ENCODE results near the gene SPARC. TPM values are rescaled to one million over a fixed set of nuclear protein-coding genes. Genes with fewer than 3 reads are reported as not detected.
A peak's percentile ranks its signal among the peaks of the same experiment; 100 is the strongest.
"Not testable (repeated sequence)": the region's sequence is repeated elsewhere in the genome, so short reads cannot be mapped to it uniquely, and the experiment has no call there.

SPARC gene
- polyA plus RNA-seq, 1 donor = 935 TPM

DNA sequence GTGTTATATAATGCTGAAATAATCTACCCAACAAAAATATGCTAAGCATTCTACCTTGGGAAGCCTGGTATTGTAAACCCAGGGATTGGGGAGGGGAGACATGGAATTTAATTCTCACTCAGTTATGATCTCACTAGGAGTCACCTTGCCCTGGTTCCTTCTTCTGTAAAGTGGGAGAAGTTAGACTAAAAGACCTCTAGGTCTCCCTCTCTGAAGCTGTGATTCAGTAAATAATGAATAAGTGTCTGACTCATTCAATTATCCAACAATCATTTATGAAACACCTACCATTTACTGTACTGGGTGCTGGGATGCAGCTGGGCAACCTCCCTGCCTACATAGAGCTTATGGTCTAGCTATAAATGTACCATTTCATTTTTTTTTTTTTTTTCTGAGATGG lies 20.2 kb upstream of the SPARC start:
- Histone ChIP-seq H3K36me3 (ENCODE audit: control insufficient read depth, insufficient read depth, low read length) (no peaks in the 10 kb centered on the region), H3K27me3 (ENCODE audit: control insufficient read depth, insufficient read depth, low read length) (no peaks in the 10 kb centered on the region), H3K9me3 (ENCODE audit: control insufficient read depth, low read depth, low read length) (no peaks in the 10 kb centered on the region), H3K4me3 (ENCODE audit: low read length) (no peak overlapping the region), H3K27ac (ENCODE audit: low read length) (no peak overlapping the region), H3K4me1 (ENCODE audit: control insufficient read depth, insufficient read depth, low read length) (peaks cover 16% of the 10 kb centered on the region)
- DNase-seq = no peak

DNA sequence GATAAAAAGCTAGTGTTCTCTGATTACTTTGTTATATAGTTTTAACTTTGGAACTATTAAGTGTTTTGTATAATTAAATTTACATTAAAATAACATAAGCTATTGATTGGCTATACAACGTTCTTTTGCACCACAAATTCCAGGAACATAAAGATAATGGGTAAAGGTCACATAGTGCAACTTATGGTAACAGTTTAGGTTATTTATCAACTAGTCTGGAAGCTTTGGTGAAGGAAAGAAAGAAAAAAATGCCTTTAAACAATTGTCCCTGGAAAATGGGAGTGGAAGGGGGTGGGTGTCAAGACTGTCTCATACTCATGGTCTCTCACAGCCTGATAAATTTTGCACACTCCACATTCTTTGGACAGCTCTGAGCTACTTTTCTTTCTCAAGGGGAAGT lies 17.1 kb upstream of the SPARC start:
- no peak for DNase-seq
- H3K9me3 ChIP-seq (ENCODE audit: control insufficient read depth, low read depth, low read length) = no peaks in the 10 kb centered on the region
- H3K27ac ChIP-seq (ENCODE audit: low read length) = peak overlapping the region; percentile 38
- no peak overlapping the region for H3K4me3 ChIP-seq (ENCODE audit: low read length)
- H3K36me3 ChIP-seq (ENCODE audit: control insufficient read depth, insufficient read depth, low read length) = no peaks in the 10 kb centered on the region
- WGBS (ENCODE audit: insufficient coverage, low lambda C conversion rate) = 0% methylated on average over 1 of the region's 1 CpG
- H3K27me3 ChIP-seq (ENCODE audit: control insufficient read depth, insufficient read depth, low read length) = no peaks in the 10 kb centered on the region
- peaks cover 36% of the 10 kb centered on the region for H3K4me1 ChIP-seq (ENCODE audit: control insufficient read depth, insufficient read depth, low read length)

DNA sequence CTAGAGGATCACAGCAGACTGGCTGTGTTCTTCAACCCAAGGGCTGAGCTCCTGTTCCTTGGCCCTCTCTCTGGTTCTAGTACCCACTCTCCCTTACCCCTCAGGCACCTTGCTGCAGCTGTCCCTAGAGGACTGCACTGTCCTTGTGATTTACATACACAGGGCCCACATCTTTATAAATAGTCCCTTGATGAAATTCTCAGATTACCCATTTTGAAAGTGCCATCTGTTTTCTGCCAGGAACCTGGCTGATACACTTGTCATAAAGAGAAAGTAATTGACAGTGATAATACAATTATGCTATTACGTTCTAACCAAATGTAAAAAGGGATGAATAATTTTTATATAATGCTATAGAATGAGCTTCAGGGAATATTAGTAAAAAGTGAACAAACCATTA lies 16.5 kb upstream of the SPARC start:
- 22% methylated on average over 1 of the region's 1 CpG for WGBS (ENCODE audit: insufficient coverage, low lambda C conversion rate)
- Histone ChIP-seq H3K9me3 (ENCODE audit: control insufficient read depth, low read depth, low read length) (no peaks in the 10 kb centered on the region), H3K4me1 (ENCODE audit: control insufficient read depth, insufficient read depth, low read length) (peaks cover 41% of the 10 kb centered on the region), H3K4me3 (ENCODE audit: low read length) (no peak overlapping the region), H3K36me3 (ENCODE audit: control insufficient read depth, insufficient read depth, low read length) (no peaks in the 10 kb centered on the region), H3K27ac (ENCODE audit: low read length) (no peak overlapping the region), H3K27me3 (ENCODE audit: control insufficient read depth, insufficient read depth, low read length) (no peaks in the 10 kb centered on the region)
- no peak for DNase-seq

DNA sequence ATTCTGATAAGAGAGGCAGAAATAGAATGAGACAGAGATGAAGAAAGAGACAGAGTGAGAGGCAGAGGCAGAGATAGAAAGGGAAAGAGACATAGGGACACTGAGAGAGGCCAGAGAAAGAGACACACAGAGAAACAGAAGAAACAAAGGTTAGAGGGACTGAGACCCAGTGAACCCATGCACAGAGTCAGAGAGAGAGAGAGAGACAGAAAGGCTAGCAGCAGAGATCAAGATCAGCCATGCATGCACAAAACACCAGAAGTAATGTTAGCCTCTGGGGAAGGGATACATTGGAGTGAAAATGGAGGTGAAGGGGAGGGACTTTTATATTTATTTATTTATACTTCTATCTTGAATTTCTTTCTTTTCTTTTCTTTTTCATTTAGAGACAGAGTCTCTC lies 14.1 kb upstream of the SPARC start:
- no peak for DNase-seq
- H3K36me3 ChIP-seq (ENCODE audit: control insufficient read depth, insufficient read depth, low read length) = no peaks in the 10 kb centered on the region
- no peak overlapping the region for H3K4me3 ChIP-seq (ENCODE audit: low read length)
- H3K9me3 ChIP-seq (ENCODE audit: control insufficient read depth, low read depth, low read length) = no peaks in the 10 kb centered on the region
- no peaks in the 10 kb centered on the region for H3K27me3 ChIP-seq (ENCODE audit: control insufficient read depth, insufficient read depth, low read length)
- peak overlapping the region; percentile 95 for H3K27ac ChIP-seq (ENCODE audit: low read length)
- peaks cover 48% of the 10 kb centered on the region for H3K4me1 ChIP-seq (ENCODE audit: control insufficient read depth, insufficient read depth, low read length)

DNA sequence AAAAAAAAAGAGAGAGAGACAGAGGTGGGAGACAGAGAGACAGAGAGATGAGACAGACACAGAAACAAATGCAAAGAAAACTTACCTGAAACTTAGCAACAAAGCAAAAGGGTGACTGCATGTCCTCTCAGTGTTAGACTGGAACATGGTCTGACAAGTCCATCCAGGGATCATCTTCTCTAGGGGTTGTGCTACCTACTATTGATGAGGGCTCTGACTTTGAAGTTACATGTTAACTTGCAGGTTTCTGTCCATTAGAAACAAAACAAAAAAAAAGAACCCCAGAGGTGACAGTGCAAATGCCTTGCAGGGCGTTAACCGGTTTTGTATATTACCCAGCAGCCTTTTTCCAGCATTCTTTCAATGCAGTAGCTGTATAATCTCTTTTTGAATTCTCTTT lies 13.6 kb upstream of the SPARC start:
- no peak overlapping the region for H3K4me3 ChIP-seq (ENCODE audit: low read length)
- no peaks in the 10 kb centered on the region for H3K27me3 ChIP-seq (ENCODE audit: control insufficient read depth, insufficient read depth, low read length)
- 67% methylated on average over 2 of the region's 2 CpGs for WGBS (ENCODE audit: insufficient coverage, low lambda C conversion rate)
- no peaks in the 10 kb centered on the region for H3K9me3 ChIP-seq (ENCODE audit: control insufficient read depth, low read depth, low read length)
- H3K27ac ChIP-seq (ENCODE audit: low read length) = peak overlapping the region; percentile 95
- H3K4me1 ChIP-seq (ENCODE audit: control insufficient read depth, insufficient read depth, low read length) = peaks cover 49% of the 10 kb centered on the region
- DNase-seq = no peak
- no peaks in the 10 kb centered on the region for H3K36me3 ChIP-seq (ENCODE audit: control insufficient read depth, insufficient read depth, low read length)

DNA sequence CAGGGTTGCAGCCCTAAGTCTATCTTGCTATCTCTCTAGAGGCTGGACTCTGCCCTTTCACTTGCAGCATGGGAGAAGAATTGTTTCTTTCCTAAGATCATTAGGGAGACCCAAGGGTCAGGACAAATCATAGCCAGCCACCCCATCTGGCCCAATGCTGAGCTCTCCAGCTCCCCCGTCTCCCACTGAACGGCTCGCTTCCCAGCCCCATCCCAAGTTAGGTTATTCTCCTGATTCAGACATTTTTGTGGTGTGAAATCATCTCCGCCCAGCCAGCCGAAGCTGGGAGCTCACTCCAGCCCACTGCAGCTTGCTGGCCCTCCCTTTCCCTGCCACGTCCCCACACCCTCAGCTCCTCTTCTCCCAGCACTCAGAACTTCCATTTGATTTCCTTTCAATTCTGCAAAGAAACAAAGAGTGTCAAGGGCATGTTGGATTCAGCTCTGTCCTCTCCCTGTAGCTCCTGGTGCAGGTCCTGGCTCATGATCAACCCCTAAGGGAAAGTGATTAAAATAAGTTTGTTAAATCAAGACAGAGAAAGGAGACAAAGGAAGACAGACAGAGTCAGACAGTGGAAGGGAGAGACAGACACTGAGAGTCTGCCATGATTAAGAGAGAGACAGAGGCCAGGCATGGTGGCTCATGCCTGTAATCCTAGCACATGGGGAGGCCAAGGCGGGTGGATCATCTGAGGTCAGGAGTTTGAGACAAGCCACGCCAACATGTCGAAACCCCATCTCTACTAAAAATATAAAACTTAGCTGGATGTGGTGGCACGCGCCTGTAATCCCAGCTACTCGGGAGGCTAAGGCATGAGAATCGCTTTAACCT lies 12.6 kb upstream of the SPARC start:
- H3K4me1 ChIP-seq (ENCODE audit: control insufficient read depth, insufficient read depth, low read length) = peaks cover 47% of the 10 kb centered on the region
- H3K27me3 ChIP-seq (ENCODE audit: control insufficient read depth, insufficient read depth, low read length) = no peaks in the 10 kb centered on the region
- peak overlapping the region; percentile 95 for H3K27ac ChIP-seq (ENCODE audit: low read length)
- no peaks in the 10 kb centered on the region for H3K36me3 ChIP-seq (ENCODE audit: control insufficient read depth, insufficient read depth, low read length)
- DNase-seq = peak; percentile 74 to 90
- H3K4me3 ChIP-seq (ENCODE audit: low read length) = no peak overlapping the region
- H3K9me3 ChIP-seq (ENCODE audit: control insufficient read depth, low read depth, low read length) = no peaks in the 10 kb centered on the region
- no CpG with 5 or more reads among the region's 13 CpGs for WGBS (ENCODE audit: insufficient coverage, low lambda C conversion rate)

DNA sequence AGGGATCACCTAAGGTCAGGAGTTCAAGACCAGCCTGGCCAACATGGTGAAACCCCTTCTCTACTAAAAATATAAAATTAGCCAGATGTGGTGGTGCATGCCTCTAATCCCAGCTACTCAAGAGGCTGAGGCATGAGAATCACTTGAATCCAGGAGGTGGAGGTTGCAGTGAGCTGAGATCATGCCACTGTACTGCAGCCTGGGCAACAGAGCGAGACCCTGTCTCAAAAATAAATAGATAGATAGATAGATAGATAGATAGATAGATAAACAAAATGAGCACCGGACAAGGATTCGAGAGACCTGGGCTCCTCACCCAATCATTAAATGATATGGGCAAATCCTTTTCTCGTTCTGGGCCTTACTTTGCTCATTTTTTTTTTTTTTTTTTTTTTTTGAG lies 11.4 kb upstream of the SPARC start:
- not testable (repeated sequence) for H3K9me3 ChIP-seq (ENCODE audit: control insufficient read depth, low read depth, low read length); DNase-seq; H3K27me3 ChIP-seq (ENCODE audit: control insufficient read depth, insufficient read depth, low read length); H3K4me3 ChIP-seq (ENCODE audit: low read length); H3K36me3 ChIP-seq (ENCODE audit: control insufficient read depth, insufficient read depth, low read length)
- H3K4me1 ChIP-seq (ENCODE audit: control insufficient read depth, insufficient read depth, low read length) = peaks cover 39% of the 10 kb centered on the region
- WGBS (ENCODE audit: insufficient coverage, low lambda C conversion rate) = no CpG with 5 or more reads among the region's 4 CpGs
- H3K27ac ChIP-seq (ENCODE audit: low read length) = peak overlapping the region; percentile 95

DNA sequence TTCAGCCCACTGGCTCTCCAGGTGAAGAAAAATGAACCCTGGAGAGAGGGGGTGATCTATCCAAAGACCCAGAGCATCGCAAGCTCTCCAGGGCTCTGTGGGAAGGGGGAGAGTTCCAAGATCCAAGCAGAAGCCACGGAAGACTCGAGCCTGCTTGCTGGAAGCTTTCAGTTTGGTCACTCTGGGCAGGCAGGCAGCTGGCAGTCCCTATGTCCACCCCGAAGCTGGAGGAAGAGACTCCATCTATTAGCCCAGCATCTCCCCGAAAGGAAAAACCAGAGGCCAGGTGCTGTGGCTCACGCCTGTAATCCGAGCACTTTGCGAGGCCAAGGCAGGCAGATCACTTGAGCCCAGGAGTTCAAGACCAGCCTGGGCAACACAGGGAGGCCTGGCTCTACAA lies 10.7 kb upstream of the SPARC start:
- WGBS (ENCODE audit: insufficient coverage, low lambda C conversion rate) = no CpG with 5 or more reads among the region's 8 CpGs
- H3K4me3 ChIP-seq (ENCODE audit: low read length) = no peak overlapping the region
- no peaks in the 10 kb centered on the region for H3K36me3 ChIP-seq (ENCODE audit: control insufficient read depth, insufficient read depth, low read length)
- no peaks in the 10 kb centered on the region for H3K9me3 ChIP-seq (ENCODE audit: control insufficient read depth, low read depth, low read length)
- H3K4me1 ChIP-seq (ENCODE audit: control insufficient read depth, insufficient read depth, low read length) = peaks cover 36% of the 10 kb centered on the region
- no peaks in the 10 kb centered on the region for H3K27me3 ChIP-seq (ENCODE audit: control insufficient read depth, insufficient read depth, low read length)
- no peak for DNase-seq
- H3K27ac ChIP-seq (ENCODE audit: low read length) = peak overlapping the region; percentile 77

DNA sequence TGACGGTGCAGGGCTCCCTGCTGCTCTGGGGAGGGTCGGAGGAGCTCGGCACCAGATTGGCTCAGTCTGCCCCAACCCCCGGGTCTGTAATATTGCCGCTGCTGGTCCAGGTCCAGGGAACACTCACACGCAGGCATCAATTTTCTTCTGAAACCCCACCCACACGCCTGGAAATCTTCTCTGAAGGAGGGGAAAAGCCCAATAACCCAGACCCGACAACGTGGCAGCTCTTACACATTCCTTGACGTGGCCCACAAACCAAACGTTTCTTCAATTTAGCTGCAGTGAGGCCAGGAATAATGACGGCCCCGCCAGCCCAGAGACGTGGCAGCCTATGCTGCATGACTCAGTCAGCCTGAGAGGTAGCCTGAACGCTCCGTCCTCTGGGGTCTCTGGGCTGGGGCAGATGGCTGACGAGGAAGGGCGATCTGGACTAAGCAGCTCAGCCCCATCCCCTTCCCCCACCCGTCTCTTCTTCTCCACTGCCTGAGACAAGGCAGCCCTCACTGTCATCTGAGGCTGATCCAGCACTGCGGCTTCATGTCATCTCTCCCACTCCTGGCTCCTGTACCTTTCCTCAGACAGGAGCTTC lies 9.9 kb upstream of the SPARC start:
- Histone ChIP-seq H3K9me3 (ENCODE audit: control insufficient read depth, low read depth, low read length) (no peaks in the 10 kb centered on the region), H3K4me3 (ENCODE audit: low read length) (no peak overlapping the region), H3K27me3 (ENCODE audit: control insufficient read depth, insufficient read depth, low read length) (no peaks in the 10 kb centered on the region), H3K27ac (ENCODE audit: low read length) (peak overlapping the region; percentile 77), H3K4me1 (ENCODE audit: control insufficient read depth, insufficient read depth, low read length) (peaks cover 36% of the 10 kb centered on the region), H3K36me3 (ENCODE audit: control insufficient read depth, insufficient read depth, low read length) (no peaks in the 10 kb centered on the region)
- peak; percentile 53 to 60 for DNase-seq
- no CpG with 5 or more reads among the region's 20 CpGs for WGBS (ENCODE audit: insufficient coverage, low lambda C conversion rate)

DNA sequence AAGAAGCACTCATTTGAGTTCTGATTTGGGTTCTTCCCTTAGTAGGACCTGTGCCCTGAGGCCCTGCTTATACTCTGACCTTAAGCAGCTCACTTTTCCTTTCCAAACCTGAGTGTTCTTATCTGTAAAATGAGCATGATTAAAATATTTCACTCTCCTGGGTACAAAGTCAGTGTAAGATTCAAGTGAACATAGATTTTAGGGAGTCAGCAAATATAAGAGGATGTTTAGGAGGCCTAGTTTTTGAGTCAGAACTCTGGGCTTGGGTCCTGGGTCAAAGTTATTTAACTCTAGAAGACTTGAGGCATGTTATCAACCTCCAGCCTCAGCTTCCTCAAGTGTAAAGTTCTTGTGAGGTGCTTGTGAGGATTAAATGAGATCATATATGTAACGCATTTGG lies 8.7 kb upstream of the SPARC start:
- Histone ChIP-seq H3K4me3 (ENCODE audit: low read length) (no peak overlapping the region), H3K36me3 (ENCODE audit: control insufficient read depth, insufficient read depth, low read length) (no peaks in the 10 kb centered on the region), H3K4me1 (ENCODE audit: control insufficient read depth, insufficient read depth, low read length) (peaks cover 31% of the 10 kb centered on the region), H3K27me3 (ENCODE audit: control insufficient read depth, insufficient read depth, low read length) (no peaks in the 10 kb centered on the region), H3K27ac (ENCODE audit: low read length) (no peak overlapping the region), H3K9me3 (ENCODE audit: control insufficient read depth, low read depth, low read length) (no peaks in the 10 kb centered on the region)
- WGBS (ENCODE audit: insufficient coverage, low lambda C conversion rate) = no CpG with 5 or more reads among the region's 1 CpG
- no peak for DNase-seq

DNA sequence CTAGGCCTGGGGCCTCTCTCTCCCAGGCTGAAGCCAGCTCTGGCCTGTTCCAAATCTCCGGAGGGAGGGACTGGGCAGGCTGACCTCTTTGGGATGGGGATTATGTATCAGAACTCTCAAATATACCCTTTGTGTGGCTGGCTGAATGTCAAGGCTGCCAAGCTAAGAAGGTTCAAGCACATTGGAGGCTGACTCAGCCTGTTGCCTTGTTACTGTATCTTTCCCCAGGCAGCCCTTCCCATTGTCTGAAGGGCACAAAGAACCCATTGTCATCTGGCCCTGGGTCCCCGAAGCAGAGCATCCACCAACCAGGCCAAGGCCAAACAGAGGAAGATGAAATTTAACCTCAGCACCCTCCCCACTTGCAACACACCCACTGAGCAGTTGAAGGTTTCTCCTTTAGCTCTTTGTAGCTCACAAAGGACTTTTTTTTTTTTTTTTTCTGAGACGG lies 7.3 kb upstream of the SPARC start:
- Histone ChIP-seq H3K27me3 (ENCODE audit: control insufficient read depth, insufficient read depth, low read length) (no peaks in the 10 kb centered on the region), H3K27ac (ENCODE audit: low read length) (no peak overlapping the region), H3K4me1 (ENCODE audit: control insufficient read depth, insufficient read depth, low read length) (peaks cover 19% of the 10 kb centered on the region), H3K9me3 (ENCODE audit: control insufficient read depth, low read depth, low read length) (no peaks in the 10 kb centered on the region), H3K4me3 (ENCODE audit: low read length) (no peak overlapping the region), H3K36me3 (ENCODE audit: control insufficient read depth, insufficient read depth, low read length) (no peaks in the 10 kb centered on the region)
- no CpG with 5 or more reads among the region's 3 CpGs for WGBS (ENCODE audit: insufficient coverage, low lambda C conversion rate)
- no peak for DNase-seq

Data from large intestine (tissue), 3 donors.